ENCODE results near the gene TLE4.

DNA sequence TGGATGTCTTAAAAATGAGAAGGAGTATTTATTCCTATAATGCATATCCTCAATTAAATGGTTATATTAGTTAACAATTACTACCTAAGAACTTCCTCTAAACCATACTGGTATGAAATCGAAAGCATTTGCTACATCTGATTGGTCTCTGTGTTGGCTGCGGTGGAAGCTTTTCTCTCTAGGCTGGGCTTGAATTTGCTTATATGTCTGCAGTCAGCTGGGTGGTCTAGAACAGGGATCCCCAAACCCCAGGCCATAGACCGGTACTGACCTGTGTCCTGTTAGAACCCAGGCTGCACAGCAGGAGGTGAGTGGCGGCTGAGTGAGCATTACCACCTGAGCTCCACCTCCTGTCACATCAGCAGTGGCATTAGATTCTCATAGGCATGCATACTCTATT, 112.3 kb downstream of the TLE4 start:
- TF ChIP-seq TAF1 (IDR thresholded peaks at IDR 0.05; ENCODE audit: borderline replicate concordance, low read depth, low read length) = no peak
- TF ChIP-seq, protein P1, sequence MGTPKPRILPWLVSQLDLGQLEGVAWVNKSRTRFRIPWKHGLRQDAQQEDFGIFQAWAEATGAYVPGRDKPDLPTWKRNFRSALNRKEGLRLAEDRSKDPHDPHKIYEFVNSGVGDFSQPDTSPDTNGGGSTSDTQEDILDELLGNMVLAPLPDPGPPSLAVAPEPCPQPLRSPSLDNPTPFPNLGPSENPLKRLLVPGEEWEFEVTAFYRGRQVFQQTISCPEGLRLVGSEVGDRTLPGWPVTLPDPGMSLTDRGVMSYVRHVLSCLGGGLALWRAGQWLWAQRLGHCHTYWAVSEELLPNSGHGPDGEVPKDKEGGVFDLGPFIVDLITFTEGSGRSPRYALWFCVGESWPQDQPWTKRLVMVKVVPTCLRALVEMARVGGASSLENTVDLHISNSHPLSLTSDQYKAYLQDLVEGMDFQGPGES (IDR thresholded peaks at IDR 0.05; ENCODE audit: low read depth, low read length) = no peak
- TF ChIP-seq, protein P2, sequence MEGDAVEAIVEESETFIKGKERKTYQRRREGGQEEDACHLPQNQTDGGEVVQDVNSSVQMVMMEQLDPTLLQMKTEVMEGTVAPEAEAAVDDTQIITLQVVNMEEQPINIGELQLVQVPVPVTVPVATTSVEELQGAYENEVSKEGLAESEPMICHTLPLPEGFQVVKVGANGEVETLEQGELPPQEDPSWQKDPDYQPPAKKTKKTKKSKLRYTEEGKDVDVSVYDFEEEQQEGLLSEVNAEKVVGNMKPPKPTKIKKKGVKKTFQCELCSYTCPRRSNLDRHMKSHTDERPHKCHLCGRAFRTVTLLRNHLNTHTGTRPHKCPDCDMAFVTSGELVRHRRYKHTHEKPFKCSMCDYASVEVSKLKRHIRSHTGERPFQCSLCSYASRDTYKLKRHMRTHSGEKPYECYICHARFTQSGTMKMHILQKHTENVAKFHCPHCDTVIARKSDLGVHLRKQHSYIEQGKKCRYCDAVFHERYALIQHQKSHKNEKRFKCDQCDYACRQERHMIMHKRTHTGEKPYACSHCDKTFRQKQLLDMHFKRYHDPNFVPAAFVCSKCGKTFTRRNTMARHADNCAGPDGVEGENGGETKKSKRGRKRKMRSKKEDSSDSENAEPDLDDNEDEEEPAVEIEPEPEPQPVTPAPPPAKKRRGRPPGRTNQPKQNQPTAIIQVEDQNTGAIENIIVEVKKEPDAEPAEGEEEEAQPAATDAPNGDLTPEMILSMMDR (IDR thresholded peaks at IDR 0.05) = no peak
- no peak for TF ChIP-seq RXRA (IDR thresholded peaks at IDR 0.05; ENCODE audit: borderline replicate concordance, low read depth)
- TF ChIP-seq GABPA (IDR thresholded peaks at IDR 0.05; ENCODE audit: low read depth) = no peak
- TF ChIP-seq, protein P3, sequence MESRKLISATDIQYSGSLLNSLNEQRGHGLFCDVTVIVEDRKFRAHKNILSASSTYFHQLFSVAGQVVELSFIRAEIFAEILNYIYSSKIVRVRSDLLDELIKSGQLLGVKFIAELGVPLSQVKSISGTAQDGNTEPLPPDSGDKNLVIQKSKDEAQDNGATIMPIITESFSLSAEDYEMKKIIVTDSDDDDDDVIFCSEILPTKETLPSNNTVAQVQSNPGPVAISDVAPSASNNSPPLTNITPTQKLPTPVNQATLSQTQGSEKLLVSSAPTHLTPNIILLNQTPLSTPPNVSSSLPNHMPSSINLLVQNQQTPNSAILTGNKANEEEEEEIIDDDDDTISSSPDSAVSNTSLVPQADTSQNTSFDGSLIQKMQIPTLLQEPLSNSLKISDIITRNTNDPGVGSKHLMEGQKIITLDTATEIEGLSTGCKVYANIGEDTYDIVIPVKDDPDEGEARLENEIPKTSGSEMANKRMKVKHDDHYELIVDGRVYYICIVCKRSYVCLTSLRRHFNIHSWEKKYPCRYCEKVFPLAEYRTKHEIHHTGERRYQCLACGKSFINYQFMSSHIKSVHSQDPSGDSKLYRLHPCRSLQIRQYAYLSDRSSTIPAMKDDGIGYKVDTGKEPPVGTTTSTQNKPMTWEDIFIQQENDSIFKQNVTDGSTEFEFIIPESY (IDR thresholded peaks at IDR 0.05; ENCODE audit: borderline replicate concordance, low read depth) = no peak
- TF ChIP-seq, protein P4, sequence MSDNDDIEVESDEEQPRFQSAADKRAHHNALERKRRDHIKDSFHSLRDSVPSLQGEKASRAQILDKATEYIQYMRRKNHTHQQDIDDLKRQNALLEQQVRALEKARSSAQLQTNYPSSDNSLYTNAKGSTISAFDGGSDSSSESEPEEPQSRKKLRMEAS (IDR thresholded peaks at IDR 0.05; ENCODE audit: low read depth) = no peak
- no peak for TF ChIP-seq RAD21 (IDR thresholded peaks at IDR 0.05; ENCODE audit: low read length)
- TF ChIP-seq, protein P5, sequence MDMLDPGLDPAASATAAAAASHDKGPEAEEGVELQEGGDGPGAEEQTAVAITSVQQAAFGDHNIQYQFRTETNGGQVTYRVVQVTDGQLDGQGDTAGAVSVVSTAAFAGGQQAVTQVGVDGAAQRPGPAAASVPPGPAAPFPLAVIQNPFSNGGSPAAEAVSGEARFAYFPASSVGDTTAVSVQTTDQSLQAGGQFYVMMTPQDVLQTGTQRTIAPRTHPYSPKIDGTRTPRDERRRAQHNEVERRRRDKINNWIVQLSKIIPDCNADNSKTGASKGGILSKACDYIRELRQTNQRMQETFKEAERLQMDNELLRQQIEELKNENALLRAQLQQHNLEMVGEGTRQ (IDR thresholded peaks at IDR 0.05; ENCODE audit: borderline replicate concordance, low read depth, low read length) = no peak
- no peak for TF ChIP-seq RFX5 (IDR thresholded peaks at IDR 0.05; ENCODE audit: low read length)
- TF ChIP-seq TCF12 (IDR thresholded peaks at IDR 0.05) = no peak
- TF ChIP-seq, protein P6, sequence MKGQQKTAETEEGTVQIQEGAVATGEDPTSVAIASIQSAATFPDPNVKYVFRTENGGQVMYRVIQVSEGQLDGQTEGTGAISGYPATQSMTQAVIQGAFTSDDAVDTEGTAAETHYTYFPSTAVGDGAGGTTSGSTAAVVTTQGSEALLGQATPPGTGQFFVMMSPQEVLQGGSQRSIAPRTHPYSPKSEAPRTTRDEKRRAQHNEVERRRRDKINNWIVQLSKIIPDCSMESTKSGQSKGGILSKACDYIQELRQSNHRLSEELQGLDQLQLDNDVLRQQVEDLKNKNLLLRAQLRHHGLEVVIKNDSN (IDR thresholded peaks at IDR 0.05; ENCODE audit: borderline replicate concordance, low read depth) = no peak
- TF ChIP-seq, protein P7, sequence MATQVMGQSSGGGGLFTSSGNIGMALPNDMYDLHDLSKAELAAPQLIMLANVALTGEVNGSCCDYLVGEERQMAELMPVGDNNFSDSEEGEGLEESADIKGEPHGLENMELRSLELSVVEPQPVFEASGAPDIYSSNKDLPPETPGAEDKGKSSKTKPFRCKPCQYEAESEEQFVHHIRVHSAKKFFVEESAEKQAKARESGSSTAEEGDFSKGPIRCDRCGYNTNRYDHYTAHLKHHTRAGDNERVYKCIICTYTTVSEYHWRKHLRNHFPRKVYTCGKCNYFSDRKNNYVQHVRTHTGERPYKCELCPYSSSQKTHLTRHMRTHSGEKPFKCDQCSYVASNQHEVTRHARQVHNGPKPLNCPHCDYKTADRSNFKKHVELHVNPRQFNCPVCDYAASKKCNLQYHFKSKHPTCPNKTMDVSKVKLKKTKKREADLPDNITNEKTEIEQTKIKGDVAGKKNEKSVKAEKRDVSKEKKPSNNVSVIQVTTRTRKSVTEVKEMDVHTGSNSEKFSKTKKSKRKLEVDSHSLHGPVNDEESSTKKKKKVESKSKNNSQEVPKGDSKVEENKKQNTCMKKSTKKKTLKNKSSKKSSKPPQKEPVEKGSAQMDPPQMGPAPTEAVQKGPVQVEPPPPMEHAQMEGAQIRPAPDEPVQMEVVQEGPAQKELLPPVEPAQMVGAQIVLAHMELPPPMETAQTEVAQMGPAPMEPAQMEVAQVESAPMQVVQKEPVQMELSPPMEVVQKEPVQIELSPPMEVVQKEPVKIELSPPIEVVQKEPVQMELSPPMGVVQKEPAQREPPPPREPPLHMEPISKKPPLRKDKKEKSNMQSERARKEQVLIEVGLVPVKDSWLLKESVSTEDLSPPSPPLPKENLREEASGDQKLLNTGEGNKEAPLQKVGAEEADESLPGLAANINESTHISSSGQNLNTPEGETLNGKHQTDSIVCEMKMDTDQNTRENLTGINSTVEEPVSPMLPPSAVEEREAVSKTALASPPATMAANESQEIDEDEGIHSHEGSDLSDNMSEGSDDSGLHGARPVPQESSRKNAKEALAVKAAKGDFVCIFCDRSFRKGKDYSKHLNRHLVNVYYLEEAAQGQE (IDR thresholded peaks at IDR 0.05; ENCODE audit: low read depth, low read length) = no peak

Measured in SK-N-SH (cell line).